Naive B cell (primary cell): ENCODE data around the gene CYGB. TPM values are rescaled to one million over a fixed set of nuclear protein-coding genes. Genes with fewer than 3 reads are reported as not detected.
"Not testable (repeated sequence)": the region's sequence is repeated elsewhere in the genome, so short reads cannot be mapped to it uniquely, and the experiment has no call there.

ENCODE experiments used
- ATAC-seq, 2 donors: fragments of 150-1000 bp; cut with Tn5 transposase; 2 replicates each; pipeline ENCODE4 v1.10.0; 2021; ENCODE audit warnings: low read depth in 2 of 2, mild to moderate bottlenecking in 2 of 2, moderate library complexity in 2 of 2
- DNase-seq: peaks from one replicate; pipeline ENCODE4 v3.0.0; 2022
- H3K27ac Mint-ChIP-seq, 6 donors: one replicate each; pipeline ENCODE4 v1.8.0; 2020 to 2022; ENCODE audit warnings: mild to moderate bottlenecking in 6 of 6, mixed read lengths in 6 of 6, moderate library complexity in 5 of 6, inconsistent platforms in 2 of 6
- H3K27me3 Mint-ChIP-seq, 3 donors: one replicate each; pipeline ENCODE4 v1.8.0; 2021 to 2022; ENCODE audit warnings: mixed read lengths in 3 of 3, mild to moderate bottlenecking in 1 of 3
- H3K36me3 Mint-ChIP-seq, 2 donors: one replicate each; pipeline ENCODE4 v1.8.0; 2020 to 2022; ENCODE audit warnings: mixed read lengths in 2 of 2, inconsistent platforms in 1 of 2, mild to moderate bottlenecking in 1 of 2
- H3K4me1 Mint-ChIP-seq, 3 donors: one replicate each; pipeline ENCODE4 v1.8.0; 2020 to 2022; ENCODE audit warnings: mixed read lengths in 3 of 3, inconsistent platforms in 1 of 3, mild to moderate bottlenecking in 1 of 3, moderate library complexity in 1 of 3
- H3K4me3 Mint-ChIP-seq, 8 donors: one replicate each; pipeline ENCODE4 v1.8.0; 2020 to 2022; ENCODE audit warnings: mild to moderate bottlenecking in 8 of 8, mixed read lengths in 8 of 8, moderate library complexity in 8 of 8, inconsistent platforms in 2 of 8
- H3K9me3 Mint-ChIP-seq, 7 donors: one replicate each; pipeline ENCODE4 v1.8.0; 2020 to 2022; ENCODE audit warnings: mixed read lengths in 7 of 7, mild to moderate bottlenecking in 5 of 7, inconsistent platforms in 2 of 7, moderate library complexity in 1 of 7
- polyA plus RNA-seq, 6 donors: library from polyadenylated mRNA; unstranded; fragments of 300-500 nt; fragmentation: Illumina TruSeq; gene quantifications; one replicate each; pipeline ENCODE4 v1.2.3, GENCODE V29; 2021; ENCODE audit warnings: low read depth in 6 of 6

CYGB gene
- polyA plus RNA-seq, 6 donors from 2014 or later: 0.21 to 2.4 (median 0.79) TPM

- peak overlapping the region; percentile 77 to 95 (median 90) for H3K4me3 Mint-ChIP-seq
- H3K27ac Mint-ChIP-seq: peak overlapping the region; percentile 93 to 99 (median 96)
Measured at GRCh38 chr17:76527016-76527415, 10.5 kb downstream of the CYGB start.

GRCh38 chr17:76525513-76525833, 12.0 kb downstream of the CYGB start:
- Mint-ChIP-seq H3K27me3 (peaks cover 0 to 14% (median 7%) of the 10 kb centered on the region in 3 donors), H3K4me1 (peaks cover 33 to 56% (median 50%) of the 10 kb centered on the region in 3 donors), H3K4me3 (peak overlapping the region in 2 of 8 donors; percentile 6 to 12)
- not testable (repeated sequence) for ATAC-seq, H3K36me3 Mint-ChIP-seq, H3K27ac Mint-ChIP-seq, DNase-seq, H3K9me3 Mint-ChIP-seq

More at GRCh38 chr17:76527016-76527415, 10.5 kb downstream of the CYGB start:
- DNase-seq, H3K36me3 Mint-ChIP-seq, H3K9me3 Mint-ChIP-seq, ATAC-seq, H3K27me3 Mint-ChIP-seq: not testable (repeated sequence)
- peaks cover 37 to 63% (median 58%) of the 10 kb centered on the region in 3 donors for H3K4me1 Mint-ChIP-seq

GRCh38 chr17:76524598-76525512, 12.7 kb downstream of the CYGB start:
- Mint-ChIP-seq H3K27me3 (peaks cover 0 to 14% (median 11%) of the 10 kb centered on the region in 3 donors), H3K27ac (peak overlapping the region in 5 of 6 donors; percentile 36 to 87 (median 84)), H3K36me3 (no peaks in the 10 kb centered on the region), H3K4me3 (peak overlapping the region in 5 of 8 donors; percentile 4 to 63 (median 19)), H3K9me3 (no peaks in the 10 kb centered on the region), H3K4me1 (peaks cover 27 to 49% (median 44%) of the 10 kb centered on the region in 3 donors)
- DNase-seq (no peak), ATAC-seq (no peak)

GRCh38 chr17:76523084-76524037, 14.1 kb downstream of the CYGB start:
- Mint-ChIP-seq H3K27me3 (peaks cover 0 to 14% (median 11%) of the 10 kb centered on the region in 3 donors), H3K4me3 (peak overlapping the region in 4 of 8 donors; percentile 30 to 80 (median 54)), H3K9me3 (no peaks in the 10 kb centered on the region), H3K27ac (peak overlapping the region in 5 of 6 donors; percentile 39 to 90 (median 87)), H3K36me3 (no peaks in the 10 kb centered on the region), H3K4me1 (peaks cover 24 to 40% (median 30%) of the 10 kb centered on the region in 3 donors)
- DNase-seq (peak; percentile 82), ATAC-seq (peak; percentile 29 to 51)

- not testable (repeated sequence) for ATAC-seq, H3K4me3 Mint-ChIP-seq, DNase-seq, H3K36me3 Mint-ChIP-seq, H3K9me3 Mint-ChIP-seq
- Mint-ChIP-seq H3K27me3 (peaks cover 0 to 14% (median 11%) of the 10 kb centered on the region in 3 donors), H3K4me1 (peaks cover 19 to 25% (median 24%) of the 10 kb centered on the region in 3 donors), H3K27ac (peak overlapping the region in 1 of 6 donors; percentile 26)
Measured at GRCh38 chr17:76521683-76522082, 15.8 kb downstream of the CYGB start.

- no peak overlapping the region for H3K4me3 Mint-ChIP-seq
- peaks cover 19 to 25% (median 24%) of the 10 kb centered on the region in 3 donors for H3K4me1 Mint-ChIP-seq
- no peak overlapping the region for H3K27ac Mint-ChIP-seq
- no peak for ATAC-seq
- no peak for DNase-seq
- peaks cover 0 to 14% (median 11%) of the 10 kb centered on the region in 3 donors for H3K27me3 Mint-ChIP-seq
- no peaks in the 10 kb centered on the region for H3K36me3 Mint-ChIP-seq
- H3K9me3 Mint-ChIP-seq: no peaks in the 10 kb centered on the region
Measured at GRCh38 chr17:76521262-76521661, 16.2 kb downstream of the CYGB start.

GRCh38 chr17:76519048-76519966, 18.2 kb downstream of the CYGB start:
- H3K4me1 Mint-ChIP-seq: peaks cover 22 to 31% (median 31%) of the 10 kb centered on the region in 3 donors
- peaks cover 0 to 14% (median 11%) of the 10 kb centered on the region in 3 donors for H3K27me3 Mint-ChIP-seq
- ATAC-seq (no peak), DNase-seq (no peak)
- peak overlapping the region; percentile 43 to 85 (median 62) for H3K27ac Mint-ChIP-seq
- no peaks in the 10 kb centered on the region for H3K36me3 Mint-ChIP-seq
- H3K4me3 Mint-ChIP-seq: peak overlapping the region in 1 of 8 donors; percentile 15
- no peaks in the 10 kb centered on the region for H3K9me3 Mint-ChIP-seq

GRCh38 chr17:76517638-76518038, 19.9 kb downstream of the CYGB start:
- Mint-ChIP-seq H3K4me3 (peak overlapping the region in 1 of 8 donors; percentile 22), H3K4me1 (peaks cover 11 to 20% (median 16%) of the 10 kb centered on the region in 3 donors), H3K27ac (peak overlapping the region in 4 of 6 donors; percentile 34 to 80 (median 66)), H3K9me3 (no peaks in the 10 kb centered on the region), H3K36me3 (no peaks in the 10 kb centered on the region), H3K27me3 (peaks cover 0 to 11% (median 9%) of the 10 kb centered on the region in 3 donors)
- no peak for DNase-seq
- no peak for ATAC-seq

- Mint-ChIP-seq H3K4me1 (peaks cover 11 to 20% (median 16%) of the 10 kb centered on the region in 3 donors), H3K27ac (peak overlapping the region; percentile 95 to 98 (median 97)), H3K9me3 (no peaks in the 10 kb centered on the region), H3K4me3 (peak overlapping the region; percentile 39 to 90 (median 76)), H3K36me3 (no peaks in the 10 kb centered on the region), H3K27me3 (peaks cover 0 to 3% (median 0%) of the 10 kb centered on the region in 3 donors)
- ATAC-seq: peak; percentile 85 to 86
- peak; percentile 85 for DNase-seq
Measured at GRCh38 chr17:76515274-76515949, 22.1 kb downstream of the CYGB start.

- Mint-ChIP-seq H3K27ac (peak overlapping the region; percentile 36 to 98 (median 89)), H3K4me3 (peak overlapping the region in 6 of 8 donors; percentile 12 to 62 (median 41)), H3K4me1 (peaks cover 11 to 20% (median 16%) of the 10 kb centered on the region in 3 donors)
- not testable (repeated sequence) for H3K9me3 Mint-ChIP-seq, H3K27me3 Mint-ChIP-seq, H3K36me3 Mint-ChIP-seq, ATAC-seq, DNase-seq
Measured at GRCh38 chr17:76514355-76514754, 23.2 kb downstream of the CYGB start.

- Mint-ChIP-seq H3K9me3 (no peaks in the 10 kb centered on the region), H3K36me3 (no peaks in the 10 kb centered on the region), H3K27me3 (peaks cover 0 to 7% (median 0%) of the 10 kb centered on the region in 3 donors), H3K4me1 (peaks cover 11 to 20% (median 16%) of the 10 kb centered on the region in 3 donors), H3K4me3 (peak overlapping the region in 2 of 8 donors; percentile 23 to 56), H3K27ac (peak overlapping the region; percentile 55 to 96 (median 72))
- ATAC-seq (no peak), DNase-seq (no peak)
Measured at GRCh38 chr17:76513306-76513692, 24.2 kb downstream of the CYGB start.
